Memory B cell (primary cell): ENCODE results near the gene GPC3.

Experiments used
- ATAC-seq: fragments of 150-1000 bp; cut with Tn5 transposase; 2 replicates; pipeline ENCODE4 v1.10.0; 2021; ENCODE audit warnings: low read depth, mild to moderate bottlenecking, moderate library complexity
- DNase-seq, 2 donors: peaks; one replicate each; pipeline ENCODE4 v3.0.0; 2022; ENCODE audit warnings: low spot score in 2 of 2
- H3K27ac Mint-ChIP-seq: one replicate; pipeline ENCODE4 v1.8.0; 2022; ENCODE audit warnings: mild to moderate bottlenecking, moderate library complexity, mixed read lengths
- H3K27me3 Mint-ChIP-seq: one replicate; pipeline ENCODE4 v1.8.0; 2022; ENCODE audit warnings: mixed read lengths
- H3K36me3 Mint-ChIP-seq: one replicate; pipeline ENCODE4 v1.8.0; 2022; ENCODE audit warnings: mild to moderate bottlenecking, mixed read lengths
- H3K4me1 Mint-ChIP-seq: one replicate; pipeline ENCODE4 v1.8.0; 2022; ENCODE audit warnings: mixed read lengths
- H3K4me3 Mint-ChIP-seq: one replicate; pipeline ENCODE4 v1.8.0; 2022; ENCODE audit warnings: mild to moderate bottlenecking, moderate library complexity, mixed read lengths
- H3K9me3 Mint-ChIP-seq: one replicate; pipeline ENCODE4 v1.8.0; 2022; ENCODE audit warnings: mixed read lengths

GPC3 gene

GRCh38 chrX:133985967-133986683 is 731 bp upstream of the GPC3 start:
- peak overlapping the region; percentile 62 for H3K4me3 Mint-ChIP-seq
- no peak for DNase-seq
- ATAC-seq: no peak
- no peaks in the 10 kb centered on the region for H3K9me3 Mint-ChIP-seq
- H3K4me1 Mint-ChIP-seq: no peaks in the 10 kb centered on the region
- no peaks in the 10 kb centered on the region for H3K36me3 Mint-ChIP-seq
- no peak overlapping the region for H3K27ac Mint-ChIP-seq
- peaks cover 10% of the 10 kb centered on the region for H3K27me3 Mint-ChIP-seq

GRCh38 chrX:133984857-133985163 is 584 bp downstream of the GPC3 start:
- no peaks in the 10 kb centered on the region for H3K36me3 Mint-ChIP-seq
- H3K4me1 Mint-ChIP-seq: no peaks in the 10 kb centered on the region
- H3K9me3 Mint-ChIP-seq: no peaks in the 10 kb centered on the region
- H3K27me3 Mint-ChIP-seq: peaks cover 10% of the 10 kb centered on the region
- H3K4me3 Mint-ChIP-seq: peak overlapping the region; percentile 52
- no peak overlapping the region for H3K27ac Mint-ChIP-seq
- DNase-seq (no peak), ATAC-seq (no peak)

- Mint-ChIP-seq H3K9me3 (no peaks in the 10 kb centered on the region), H3K4me3 (no peak overlapping the region), H3K36me3 (no peaks in the 10 kb centered on the region), H3K27me3 (peaks cover 10% of the 10 kb centered on the region), H3K4me1 (no peaks in the 10 kb centered on the region), H3K27ac (no peak overlapping the region)
- ATAC-seq: no peak
- no peak for DNase-seq
Measured at GRCh38 chrX:133983974-133984845, 1.2 kb downstream of the GPC3 start.

GRCh38 chrX:133983256-133983973 is 2.0 kb downstream of the GPC3 start:
- peaks cover 10% of the 10 kb centered on the region for H3K27me3 Mint-ChIP-seq
- H3K9me3 Mint-ChIP-seq: no peaks in the 10 kb centered on the region
- H3K4me3 Mint-ChIP-seq: no peak overlapping the region
- ATAC-seq (no peak), DNase-seq (no peak)
- no peaks in the 10 kb centered on the region for H3K36me3 Mint-ChIP-seq
- H3K27ac Mint-ChIP-seq: no peak overlapping the region
- no peaks in the 10 kb centered on the region for H3K4me1 Mint-ChIP-seq

- no peaks in the 10 kb centered on the region for H3K4me1 Mint-ChIP-seq
- no peak overlapping the region for H3K4me3 Mint-ChIP-seq
- H3K9me3 Mint-ChIP-seq: no peaks in the 10 kb centered on the region
- no peak for ATAC-seq
- H3K27me3 Mint-ChIP-seq: peaks cover 3% of the 10 kb centered on the region
- DNase-seq: no peak
- no peak overlapping the region for H3K27ac Mint-ChIP-seq
- no peaks in the 10 kb centered on the region for H3K36me3 Mint-ChIP-seq
Measured at GRCh38 chrX:133981924-133982323, 3.5 kb downstream of the GPC3 start.

- Mint-ChIP-seq H3K27ac (no peak overlapping the region), H3K4me3 (no peak overlapping the region), H3K27me3 (peaks cover 2% of the 10 kb centered on the region), H3K4me1 (no peaks in the 10 kb centered on the region), H3K36me3 (no peaks in the 10 kb centered on the region), H3K9me3 (no peaks in the 10 kb centered on the region)
- ATAC-seq (no peak), DNase-seq (no peak)
Measured at GRCh38 chrX:133980832-133981588, 4.4 kb downstream of the GPC3 start.

- Mint-ChIP-seq H3K4me3 (no peak overlapping the region), H3K36me3 (no peaks in the 10 kb centered on the region), H3K27me3 (peaks cover 2% of the 10 kb centered on the region), H3K4me1 (no peaks in the 10 kb centered on the region), H3K27ac (no peak overlapping the region), H3K9me3 (no peaks in the 10 kb centered on the region)
- DNase-seq (no peak), ATAC-seq (no peak)
Measured at GRCh38 chrX:133980406-133980805, 5.0 kb downstream of the GPC3 start.

GRCh38 chrX:133979641-133980230 is 5.7 kb downstream of the GPC3 start:
- Mint-ChIP-seq H3K27ac (no peak overlapping the region), H3K36me3 (no peaks in the 10 kb centered on the region), H3K4me3 (no peak overlapping the region), H3K9me3 (no peaks in the 10 kb centered on the region), H3K27me3 (peaks cover 4% of the 10 kb centered on the region), H3K4me1 (no peaks in the 10 kb centered on the region)
- ATAC-seq: no peak
- no peak for DNase-seq

GRCh38 chrX:133973704-133974103 is 11.7 kb downstream of the GPC3 start:
- Mint-ChIP-seq H3K4me3 (no peak overlapping the region), H3K27me3 (peaks cover 6% of the 10 kb centered on the region), H3K9me3 (no peaks in the 10 kb centered on the region), H3K4me1 (no peaks in the 10 kb centered on the region), H3K27ac (no peak overlapping the region), H3K36me3 (no peaks in the 10 kb centered on the region)
- ATAC-seq (no peak), DNase-seq (no peak)

GRCh38 chrX:133972916-133973315 is 12.5 kb downstream of the GPC3 start:
- H3K27ac Mint-ChIP-seq: no peak overlapping the region
- ATAC-seq (no peak), DNase-seq (no peak)
- H3K4me3 Mint-ChIP-seq: no peak overlapping the region
- no peaks in the 10 kb centered on the region for H3K9me3 Mint-ChIP-seq
- no peaks in the 10 kb centered on the region for H3K36me3 Mint-ChIP-seq
- H3K27me3 Mint-ChIP-seq: peaks cover 6% of the 10 kb centered on the region
- H3K4me1 Mint-ChIP-seq: no peaks in the 10 kb centered on the region

- peaks cover 6% of the 10 kb centered on the region for H3K27me3 Mint-ChIP-seq
- H3K9me3 Mint-ChIP-seq: no peaks in the 10 kb centered on the region
- H3K4me1 Mint-ChIP-seq: no peaks in the 10 kb centered on the region
- H3K36me3 Mint-ChIP-seq: no peaks in the 10 kb centered on the region
- H3K27ac Mint-ChIP-seq: no peak overlapping the region
- ATAC-seq (no peak), DNase-seq (no peak)
- H3K4me3 Mint-ChIP-seq: no peak overlapping the region
Measured at GRCh38 chrX:133971586-133971985, 13.8 kb downstream of the GPC3 start.

- ATAC-seq: no peak
- Mint-ChIP-seq H3K9me3 (no peaks in the 10 kb centered on the region), H3K36me3 (no peaks in the 10 kb centered on the region), H3K27me3 (peaks cover 7% of the 10 kb centered on the region), H3K27ac (no peak overlapping the region), H3K4me1 (no peaks in the 10 kb centered on the region), H3K4me3 (no peak overlapping the region)
- DNase-seq: no peak
Measured at GRCh38 chrX:133970076-133970475, 15.3 kb downstream of the GPC3 start.

- Mint-ChIP-seq H3K27me3 (peaks cover 6% of the 10 kb centered on the region), H3K9me3 (no peaks in the 10 kb centered on the region), H3K27ac (no peak overlapping the region), H3K4me3 (no peak overlapping the region), H3K36me3 (no peaks in the 10 kb centered on the region), H3K4me1 (no peaks in the 10 kb centered on the region)
- ATAC-seq (no peak), DNase-seq (no peak)
Measured at GRCh38 chrX:133969191-133969590, 16.2 kb downstream of the GPC3 start.
